Vagina (tissue), 2 donors: Measurements from ENCODE around the gene NEK6.

Source experiments
- CTCF ChIP-seq, 3 experiments: fragments of 450-650 bp in 2 of 3; fragments of 200-600 bp in 1 of 3; sonication (generic) in 1 of 3; IDR thresholded peaks; one replicate each; pipeline ENCODE4 v1.5.1; 2017 to 2019; ENCODE audit warnings: antibody characterized with exemption in 3 of 3, mild to moderate bottlenecking in 2 of 3, moderate library complexity in 2 of 3
- POLR2A ChIP-seq, 2 donors: fragments of 450-650 bp; IDR thresholded peaks; one replicate each; pipeline ENCODE4 v1.6.1; 2017; ENCODE audit warnings: antibody characterized with exemption in 2 of 2, mild to moderate bottlenecking in 2 of 2, moderate library complexity in 2 of 2
- POLR2AphosphoS5 ChIP-seq, 2 donors: sonication (generic); formaldehyde crosslinking; IDR thresholded peaks; one replicate each; pipeline ENCODE4 v1.9.0; 2017; ENCODE audit warnings: antibody characterized with exemption in 2 of 2, mild to moderate bottlenecking in 2 of 2, low read depth in 1 of 2; ENCODE audit not compliant: insufficient read depth in 1 of 2

GRCh38 chr9:124361128-124361527 is 103.4 kb downstream of the NEK6 start:
- TF ChIP-seq POLR2A (IDR thresholded peaks at IDR 0.05), result no peak
- TF ChIP-seq CTCF (IDR thresholded peaks at IDR 0.05), result no peak
- TF ChIP-seq POLR2AphosphoS5 (IDR thresholded peaks at IDR 0.05; ENCODE audit: insufficient read depth in 1 of 2, low read depth in 1 of 2), result no peak
